GM18511 (cell line): ENCODE measurements around the gene UNC45A.

ENCODE experiments used
- ATAC-seq: cut with Tn5 transposase; IDR thresholded peaks from one replicate; pipeline ENCODE4 v1.9.1; 2021; ENCODE audit warnings: mild to moderate bottlenecking, moderate library complexity; ENCODE audit not compliant: unreplicated experiment

Gene UNC45A

GRCh38 chr15:90959028-90959595 lies 24.0 kb downstream of the UNC45A start:
- ATAC-seq: no peak

DNA sequence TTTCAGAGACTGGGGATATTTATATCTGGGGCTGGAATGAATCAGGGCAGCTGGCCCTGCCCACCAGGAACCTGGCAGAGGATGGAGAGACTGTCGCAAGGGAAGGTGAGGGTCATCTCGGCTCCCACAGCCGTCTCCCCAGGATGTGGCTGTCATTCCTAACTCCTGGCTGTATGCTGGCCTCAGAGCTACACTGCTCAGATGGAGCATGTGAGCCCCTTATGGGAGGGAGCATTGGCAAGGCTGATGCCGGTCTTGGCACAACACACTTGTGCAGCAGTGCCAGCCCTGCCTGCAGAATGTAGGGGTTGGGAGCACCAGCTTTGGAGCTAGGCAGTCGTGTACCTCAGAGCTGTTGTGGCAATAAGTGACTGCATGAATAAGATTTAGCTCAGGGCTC lies 24.8 kb downstream of the UNC45A start:
- ATAC-seq: no peak

- ATAC-seq: no peak
Observed at GRCh38 chr15:90960298-90961091, 25.4 kb downstream of the UNC45A start.

DNA sequence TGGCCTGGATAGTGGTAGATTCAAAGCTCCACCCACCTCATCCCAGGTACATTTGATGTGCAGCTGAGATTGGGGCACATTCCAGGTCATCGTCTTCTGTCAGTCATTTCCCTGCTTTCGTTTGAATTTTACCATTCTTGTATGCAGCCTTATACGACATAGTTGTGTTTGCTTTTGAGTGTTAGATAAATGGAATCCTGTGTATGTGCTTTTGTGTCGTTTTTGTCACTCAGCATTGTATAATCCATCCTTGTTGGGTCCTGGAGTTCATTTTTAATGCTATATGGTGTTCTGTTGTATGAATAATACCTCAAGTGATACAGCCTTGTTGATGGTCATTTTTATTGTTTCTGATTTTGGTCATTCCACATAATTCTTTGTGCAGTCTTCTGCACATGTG lies 26.9 kb downstream of the UNC45A start:
- no peak for ATAC-seq

GRCh38 chr15:90966262-90966661 lies 31.2 kb downstream of the UNC45A start:
- no peak for ATAC-seq

DNA sequence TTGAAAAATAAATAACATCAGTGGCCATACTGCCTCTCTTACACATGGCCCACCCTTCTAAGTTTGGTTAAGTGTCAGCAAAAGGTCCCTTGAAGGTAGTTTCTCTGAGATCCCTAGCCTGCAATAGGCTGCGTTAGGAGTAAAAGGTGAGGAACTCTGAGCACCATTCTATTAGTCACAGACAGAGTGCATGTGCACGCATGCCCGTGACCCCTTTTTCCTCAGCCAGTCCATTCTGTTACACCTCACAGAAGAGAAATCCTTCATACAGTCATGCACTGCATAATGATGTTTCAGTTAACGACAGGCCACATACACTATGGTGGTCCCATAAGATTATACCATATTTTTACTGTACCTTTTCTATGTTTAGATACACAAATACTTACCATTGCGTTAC lies 32.1 kb downstream of the UNC45A start:
- ATAC-seq: no peak

GRCh38 chr15:90968434-90968833 lies 33.3 kb downstream of the UNC45A start:
- ATAC-seq: no peak

GRCh38 chr15:90970274-90970673 lies 35.2 kb downstream of the UNC45A start:
- ATAC-seq: no peak

DNA sequence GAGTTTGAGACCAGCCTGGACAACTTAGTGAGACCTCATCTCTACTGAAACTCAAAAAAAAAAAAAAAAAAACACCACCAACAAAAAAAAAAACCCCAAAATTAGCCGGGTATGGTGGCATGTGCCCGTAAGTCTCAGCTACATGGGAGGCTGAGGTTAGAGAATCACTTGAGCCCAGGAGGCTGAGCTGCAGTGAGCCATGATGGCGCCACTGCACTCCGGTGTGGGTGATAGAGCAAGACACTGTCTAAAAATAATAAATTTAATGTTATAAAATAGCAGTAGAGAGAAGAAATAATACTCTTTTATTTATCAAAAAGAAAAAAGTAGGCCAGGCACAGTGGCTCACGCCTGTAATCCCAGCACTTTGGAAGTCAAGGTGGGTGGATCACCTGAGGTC lies 37.0 kb downstream of the UNC45A start:
- no peak for ATAC-seq

GRCh38 chr15:90974216-90974615 lies 39.1 kb downstream of the UNC45A start:
- ATAC-seq: no peak

GRCh38 chr15:90979582-90979981 lies 44.5 kb downstream of the UNC45A start:
- ATAC-seq: no peak

- ATAC-seq: peak; percentile 77
Observed at GRCh38 chr15:90981681-90982080, 46.6 kb downstream of the UNC45A start.

GRCh38 chr15:90982135-90982534 lies 47.0 kb downstream of the UNC45A start:
- peak; percentile 46 for ATAC-seq

DNA sequence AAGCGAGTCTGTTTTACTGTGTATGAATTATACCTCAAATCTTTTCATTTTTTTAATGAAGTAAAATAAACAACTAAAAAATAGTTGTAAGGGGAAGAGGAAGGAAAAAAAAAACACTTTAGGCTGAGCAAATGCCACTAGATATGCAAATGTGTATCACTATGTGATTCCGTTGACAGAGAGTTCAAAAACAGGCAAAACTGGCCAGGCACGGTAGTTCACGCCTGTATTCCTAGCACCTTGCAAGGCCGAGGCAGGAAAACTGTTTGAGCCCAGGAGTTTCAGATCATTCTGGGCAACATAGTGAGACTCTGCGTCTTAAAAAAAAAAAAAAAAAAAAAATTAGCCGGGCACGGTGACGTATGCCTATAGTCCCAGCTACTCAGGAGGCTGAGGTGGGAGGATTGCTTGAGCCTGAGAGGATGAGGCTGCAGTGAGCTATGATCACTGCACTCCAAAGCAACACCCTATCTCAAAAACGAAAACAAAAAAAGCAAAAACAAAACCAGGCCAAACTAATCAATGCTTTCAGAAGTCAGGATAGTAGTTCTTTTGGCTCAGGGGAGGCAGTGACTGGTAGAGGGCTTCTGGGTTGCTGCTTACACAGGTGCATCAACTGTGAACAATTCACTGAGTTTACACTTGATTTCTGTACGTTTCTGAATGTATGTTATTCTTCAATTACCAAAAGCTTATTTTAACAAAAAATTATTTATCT lies 51.9 kb downstream of the UNC45A start:
- no peak for ATAC-seq

GRCh38 chr15:90987561-90988141 lies 52.6 kb downstream of the UNC45A start:
- no peak for ATAC-seq

DNA sequence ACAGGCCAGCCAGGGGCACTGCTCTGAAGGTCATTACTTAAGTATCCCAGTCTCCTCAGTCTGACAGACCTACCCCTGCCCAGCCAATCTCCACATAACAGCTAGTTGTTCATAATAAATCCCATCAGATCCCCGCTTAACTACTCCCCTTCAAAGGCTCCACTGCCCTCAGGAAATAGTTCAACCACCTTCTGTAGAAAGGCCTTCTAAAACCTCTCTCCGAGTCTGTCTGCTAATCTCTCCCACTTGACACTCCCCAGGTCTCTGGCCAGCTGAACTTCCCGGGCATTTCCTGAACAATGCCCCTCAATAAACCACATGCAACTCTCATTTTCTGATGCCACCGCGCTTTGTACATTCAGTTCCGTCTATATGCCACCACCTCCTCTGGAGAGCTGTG lies 53.2 kb downstream of the UNC45A start:
- no peak for ATAC-seq

DNA sequence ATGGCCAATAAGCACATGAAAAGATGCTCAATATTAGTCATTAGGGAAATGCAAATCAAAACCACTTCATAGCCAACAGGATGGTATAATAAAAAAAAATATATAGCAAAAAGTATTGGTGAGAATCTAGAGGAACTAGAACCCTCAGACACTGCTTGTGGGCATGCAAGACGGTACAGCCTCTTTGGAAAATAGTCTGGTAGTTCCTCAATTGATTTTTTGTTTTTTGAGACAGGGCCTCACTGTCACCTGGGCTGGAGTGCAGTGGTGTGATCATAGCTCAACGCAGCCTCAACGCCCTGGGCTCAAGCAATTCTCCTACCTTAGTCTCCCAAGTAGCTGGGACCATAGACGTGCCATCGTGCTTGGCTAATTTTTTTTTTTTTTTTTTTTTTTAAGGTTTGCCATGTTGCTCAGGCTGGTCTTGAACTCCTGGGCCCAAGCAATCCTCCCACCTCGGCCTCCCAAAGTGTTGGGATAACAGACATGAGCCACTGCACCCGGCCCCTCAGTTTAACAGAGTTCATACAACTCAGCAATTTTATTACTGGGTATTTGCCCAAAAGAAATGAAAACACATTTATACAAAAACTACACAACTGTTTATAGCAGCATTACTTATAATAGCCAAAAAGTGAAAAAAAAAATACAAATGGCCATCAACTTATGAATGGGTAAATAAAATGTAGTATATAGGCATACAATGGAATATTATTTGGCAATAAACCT lies 54.1 kb downstream of the UNC45A start:
- ATAC-seq: peak; percentile 23

GRCh38 chr15:90990446-90990845 lies 55.4 kb downstream of the UNC45A start:
- ATAC-seq: no peak

GRCh38 chr15:90991587-90992285 lies 56.7 kb downstream of the UNC45A start:
- no peak for ATAC-seq

DNA sequence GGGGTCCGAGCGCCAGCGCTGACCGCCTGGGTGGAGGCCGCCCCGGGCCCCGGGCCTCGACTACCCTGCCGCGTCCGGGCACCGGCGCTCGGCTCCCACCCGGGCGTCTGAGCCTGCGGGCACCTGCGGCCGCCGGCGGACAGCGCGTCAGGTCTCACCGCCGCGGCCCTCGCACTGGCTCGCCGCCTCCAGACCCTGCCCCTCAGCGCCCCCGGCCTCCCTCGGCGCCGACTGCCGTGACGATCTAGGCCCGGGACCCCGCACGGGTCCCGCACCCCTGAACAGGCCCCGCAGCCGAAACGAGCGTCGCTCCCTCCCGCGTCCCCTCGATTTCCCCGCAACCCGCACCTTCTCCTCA lies 59.0 kb downstream of the UNC45A start:
- ATAC-seq: peak; percentile 19
